NCI-H345 treated with DMSO at 0.1 percent for 48 hours (cell line): ENCODE measurements around the gene INAFM1.

Source experiments
- DNase-seq: peaks from one replicate; lab custom pipeline; 2025; ENCODE audit not compliant: unreplicated experiment; lab: John Stamatoyannopoulos, UW

The INAFM1 gene

GRCh38 chr19:47274071-47274890 is at the start of gene INAFM1:
Gene INAFM1, plus strand, starts transcription at chr19:47274885. Its CDS starts 35 bp downstream, at chr19:47274920.
- peak; percentile 61 for DNase-seq

DNA sequence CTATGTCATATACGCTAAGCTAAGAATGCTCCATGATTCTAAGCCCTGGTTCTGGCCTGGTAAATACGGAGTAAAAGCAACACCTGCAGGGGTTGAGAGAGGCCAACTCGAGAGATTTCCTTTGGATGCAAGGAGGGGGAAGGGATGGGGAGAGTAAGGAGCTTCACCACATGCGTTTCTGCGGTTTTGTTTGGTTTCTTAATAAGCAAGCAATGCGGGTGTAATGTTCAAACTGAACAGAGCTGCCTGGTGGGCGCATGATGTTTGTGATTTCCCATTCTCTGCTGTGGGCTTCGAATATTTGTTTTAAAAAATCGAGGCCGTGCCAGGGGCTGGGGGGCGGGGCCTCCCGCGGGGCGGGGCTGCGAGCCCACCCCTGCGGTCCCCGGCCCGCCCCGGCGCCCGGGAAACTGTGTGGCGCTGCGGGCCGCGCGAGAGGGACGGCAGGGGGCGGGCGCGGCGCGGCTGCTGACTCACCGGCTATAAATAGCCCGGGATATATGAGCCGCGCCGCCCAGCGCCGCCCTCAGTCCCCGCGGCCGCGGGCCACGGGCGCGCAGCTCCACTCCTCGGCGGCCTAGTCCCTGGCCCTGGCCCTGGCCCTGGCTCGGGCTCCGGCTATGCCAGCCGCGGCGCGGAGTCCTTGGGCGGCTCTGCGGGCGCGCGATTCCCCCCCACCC is 48.8 kb upstream of the INAFM1 start:
- peak; percentile 55 for DNase-seq

DNA sequence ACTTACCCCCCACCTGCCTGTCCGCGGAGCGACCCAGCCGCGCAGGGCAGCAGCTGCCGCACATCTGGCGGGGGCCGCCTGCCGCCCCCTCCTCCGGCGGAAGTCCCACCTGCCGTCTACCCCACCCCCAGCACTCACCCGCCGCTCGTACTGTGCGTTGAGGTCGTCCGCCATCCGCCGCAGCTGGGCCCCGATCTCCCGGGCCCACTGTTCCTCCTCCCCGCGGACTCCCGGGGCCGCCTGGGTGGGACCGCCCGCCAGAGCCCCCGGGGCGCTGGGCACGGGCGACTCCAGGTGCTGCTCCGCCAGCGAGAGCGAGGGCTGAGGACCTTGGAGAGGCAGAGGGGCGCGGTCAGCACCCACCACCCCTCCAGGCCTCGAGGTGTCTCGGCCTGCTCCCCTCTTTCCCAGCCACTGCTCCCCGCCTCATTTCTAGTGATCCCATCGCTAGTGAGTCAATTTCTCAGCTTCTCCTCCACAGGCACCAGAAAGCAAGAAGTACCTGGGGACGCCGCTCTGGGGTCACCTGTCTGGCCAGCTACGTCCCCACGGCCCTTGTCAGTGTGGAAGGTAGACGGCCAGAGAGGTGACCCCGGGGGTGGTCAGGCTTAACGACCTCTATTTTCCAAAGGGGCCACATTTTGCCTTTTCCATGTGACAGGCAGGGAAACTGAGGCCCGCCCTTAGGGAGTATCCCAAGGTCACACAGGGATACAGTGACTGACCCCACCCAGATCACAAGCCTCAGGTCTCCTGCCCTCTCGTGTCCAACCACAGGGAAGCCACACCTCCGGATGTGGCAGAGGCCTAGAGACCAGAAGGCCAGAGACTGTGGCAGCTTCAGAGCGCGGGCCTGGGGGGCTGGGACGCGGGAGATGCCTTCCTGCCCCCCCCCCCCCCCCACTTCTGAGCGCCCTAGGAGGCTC is 48.0 kb upstream of the INAFM1 start:
- no peak for DNase-seq

DNA sequence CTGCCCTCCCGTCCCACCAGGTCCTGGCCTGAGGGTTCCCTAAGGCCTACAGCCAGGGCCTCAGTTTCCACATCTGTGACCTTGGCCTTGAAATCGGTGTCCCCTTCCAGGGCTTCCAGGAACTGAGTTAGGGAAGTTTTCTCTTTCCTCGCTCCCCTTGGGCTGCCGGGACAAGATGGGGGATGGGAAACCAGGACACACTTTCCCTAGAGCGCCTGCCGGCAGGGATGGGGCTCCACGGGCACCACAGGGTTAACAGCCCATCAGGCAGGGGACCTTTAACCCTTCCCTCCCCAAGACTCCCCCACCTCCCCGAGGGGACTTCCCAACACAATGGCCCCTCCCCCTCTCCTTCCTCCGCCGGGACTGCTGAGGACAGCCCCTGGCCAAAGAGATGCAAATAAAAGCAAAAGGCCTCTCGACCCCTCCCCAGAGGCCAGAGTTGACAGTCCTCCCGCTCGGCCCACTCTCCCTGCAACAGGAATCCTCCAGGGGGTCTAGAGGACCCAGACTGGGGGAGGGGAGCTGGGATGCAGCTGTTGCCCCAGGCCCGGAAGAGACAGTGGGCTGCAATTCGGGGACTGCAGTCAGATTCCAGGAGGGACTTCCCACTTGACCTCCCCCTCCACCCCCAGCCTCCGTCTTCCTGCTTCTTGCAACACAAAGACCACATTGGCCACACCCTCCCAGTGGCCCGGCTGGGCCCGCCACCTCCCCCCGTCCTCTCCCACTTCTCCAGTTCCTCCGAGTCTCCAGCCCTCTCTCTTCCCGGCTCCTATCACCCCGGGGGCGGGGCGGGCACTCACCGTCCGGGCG is 47.1 kb upstream of the INAFM1 start:
- DNase-seq = no peak

DNA sequence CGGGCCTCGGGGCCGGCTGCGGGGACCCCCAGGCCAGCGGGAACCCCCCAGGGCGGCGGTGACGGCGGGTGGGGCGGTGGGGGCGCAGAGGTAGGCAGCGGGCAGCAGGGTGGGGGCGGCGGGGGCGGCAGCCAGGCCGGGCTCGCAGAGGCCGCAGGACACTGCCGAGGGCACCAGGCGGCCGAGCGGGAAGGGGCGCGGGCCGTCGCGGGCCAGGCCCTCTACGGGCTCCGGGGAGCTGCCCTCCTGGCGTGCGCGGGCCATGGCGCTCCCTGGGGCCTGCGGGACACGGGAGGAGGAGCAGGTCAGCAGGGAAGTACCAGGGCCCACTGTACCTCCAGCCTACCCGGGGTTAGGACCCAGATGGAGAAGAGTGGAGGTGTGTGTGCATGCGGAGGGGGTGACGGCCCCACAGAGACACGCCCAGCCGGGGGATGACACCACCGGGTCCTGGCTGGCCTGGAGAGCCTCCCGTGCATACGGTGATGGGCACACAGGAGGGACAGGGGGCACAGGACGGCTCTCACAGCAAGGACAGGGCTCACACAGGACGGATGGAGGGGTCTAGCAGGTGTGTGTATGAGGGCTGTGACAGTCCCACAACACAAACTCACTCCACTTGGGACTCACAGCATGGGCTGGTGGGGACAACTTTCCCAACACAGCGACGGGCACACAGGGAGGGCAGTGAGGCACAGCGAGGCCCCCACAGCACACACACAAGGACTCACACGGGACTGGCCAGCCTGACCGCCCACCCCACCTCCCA is 46.3 kb upstream of the INAFM1 start:
- DNase-seq = no peak

DNA sequence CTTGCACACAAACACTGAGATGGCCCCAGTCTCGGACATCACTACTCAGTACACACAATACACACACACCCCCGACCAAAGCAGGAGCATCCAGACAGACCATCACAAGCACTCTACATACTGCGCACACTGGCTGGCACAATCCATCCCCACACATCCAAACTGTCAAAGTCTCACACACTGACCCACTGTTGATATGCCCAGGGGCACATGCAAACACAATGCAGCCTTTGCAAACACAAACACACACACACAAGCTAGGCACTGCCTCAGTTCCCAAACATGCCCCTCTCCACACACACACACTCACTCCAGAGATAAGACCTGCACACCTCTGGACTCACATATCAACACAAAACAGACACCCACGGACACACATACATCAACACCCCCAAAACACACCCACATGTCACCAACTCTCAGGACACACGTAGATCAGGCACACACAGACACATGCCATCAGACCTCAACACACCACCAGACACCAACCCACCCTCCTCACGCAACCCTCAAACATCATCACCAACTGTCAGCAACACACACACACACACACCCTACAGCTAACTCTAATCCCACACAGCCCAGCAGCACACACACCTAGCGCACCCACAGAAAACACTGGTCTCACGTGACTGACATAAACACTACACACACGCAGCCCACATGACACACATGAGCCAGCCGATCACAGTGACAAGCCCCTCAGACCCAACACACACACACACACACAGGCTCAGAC is 45.6 kb upstream of the INAFM1 start:
- no peak for DNase-seq

DNA sequence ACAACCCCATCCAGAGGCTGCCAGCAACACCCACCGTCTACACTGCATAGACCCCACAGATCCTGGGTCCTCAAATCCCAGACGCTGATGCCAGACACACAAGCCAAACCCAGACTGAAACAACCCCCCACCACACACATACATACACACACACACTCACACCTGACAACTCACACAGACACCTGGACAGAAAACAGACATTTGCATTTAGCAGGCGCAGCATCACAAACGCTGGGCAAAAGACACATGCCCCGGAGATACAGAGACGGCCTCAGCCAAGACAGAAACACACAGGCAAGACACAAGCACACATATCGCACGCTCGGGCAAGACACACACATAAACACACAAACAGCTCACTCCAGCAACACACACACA is 45.0 kb upstream of the INAFM1 start:
- DNase-seq = no peak

- DNase-seq = no peak
Observed at GRCh38 chr19:47230054-47230920, 44.4 kb upstream of the INAFM1 start.

GRCh38 chr19:47230921-47231214 is 43.8 kb upstream of the INAFM1 start, which contains the start of gene BBC3:
Gene BBC3, minus strand, starts transcription at chr19:47231199. Its CDS starts 2,768 bp downstream, at chr19:47228431.
- no peak for DNase-seq

GRCh38 chr19:47231215-47232054 is 43.2 kb upstream of the INAFM1 start:
- no peak for DNase-seq

GRCh38 chr19:47232422-47233211 is 42.1 kb upstream of the INAFM1 start:
- no peak for DNase-seq

GRCh38 chr19:47236072-47236675 is 38.5 kb upstream of the INAFM1 start:
- no peak for DNase-seq

GRCh38 chr19:47239152-47239551 is 35.5 kb upstream of the INAFM1 start:
- no peak for DNase-seq

GRCh38 chr19:47239610-47240296 is 34.9 kb upstream of the INAFM1 start:
- DNase-seq = no peak

- no peak for DNase-seq
Observed at GRCh38 chr19:47240556-47240955, 34.1 kb upstream of the INAFM1 start.
